OCI-LY3 (cell line): ENCODE measurements around the gene TACSTD2.

Experiments used
- CTCF ChIP-seq: fragments of 200-600, 300-600 bp; sonication (generic); IDR thresholded peaks from 2 replicates; pipeline ENCODE4 v1.5.1; 2014; ENCODE audit warnings: antibody characterized with exemption, low read length, low read depth
- EZH2phosphoT487 ChIP-seq: fragments of 200-600 bp; shearing (Covaris generic); IDR thresholded peaks from 2 replicates; pipeline ENCODE4 v1.6.1; 2018; ENCODE audit warnings: antibody characterized with exemption, mixed run types, low read depth

GRCh38 chr1:58581641-58582040 is 4.6 kb upstream of the TACSTD2 start:
- TF ChIP-seq CTCF (no peak), EZH2phosphoT487 (no peak)
